ENCODE data around the gene ZBTB7C. TPM values are rescaled to one million over a fixed set of nuclear protein-coding genes. Genes with fewer than 3 reads are reported as not detected.

Gene ZBTB7C
- total RNA-seq, 1 experiment from 2014 or later: not detected

DNA sequence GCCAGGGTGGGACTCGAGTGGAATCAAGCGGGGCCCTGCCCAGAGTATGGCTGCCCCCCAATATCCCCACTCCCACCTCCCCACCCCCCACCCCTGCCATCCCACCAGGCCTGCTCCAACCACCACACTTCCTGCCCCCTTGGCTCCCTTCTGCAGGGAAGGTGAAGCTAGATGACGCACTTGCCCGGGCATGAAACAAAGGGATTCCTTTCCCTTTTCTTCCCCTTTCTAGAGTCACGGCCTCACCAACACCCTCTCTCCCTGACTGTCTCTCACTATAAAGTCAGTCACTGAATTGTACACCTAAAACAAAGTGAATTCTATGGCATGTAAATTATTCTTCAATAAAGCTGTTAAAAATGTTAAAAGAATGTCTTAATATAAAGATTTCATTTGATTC is 16.0 kb downstream of the ZBTB7C start:
- TF ChIP-seq, protein P1, sequence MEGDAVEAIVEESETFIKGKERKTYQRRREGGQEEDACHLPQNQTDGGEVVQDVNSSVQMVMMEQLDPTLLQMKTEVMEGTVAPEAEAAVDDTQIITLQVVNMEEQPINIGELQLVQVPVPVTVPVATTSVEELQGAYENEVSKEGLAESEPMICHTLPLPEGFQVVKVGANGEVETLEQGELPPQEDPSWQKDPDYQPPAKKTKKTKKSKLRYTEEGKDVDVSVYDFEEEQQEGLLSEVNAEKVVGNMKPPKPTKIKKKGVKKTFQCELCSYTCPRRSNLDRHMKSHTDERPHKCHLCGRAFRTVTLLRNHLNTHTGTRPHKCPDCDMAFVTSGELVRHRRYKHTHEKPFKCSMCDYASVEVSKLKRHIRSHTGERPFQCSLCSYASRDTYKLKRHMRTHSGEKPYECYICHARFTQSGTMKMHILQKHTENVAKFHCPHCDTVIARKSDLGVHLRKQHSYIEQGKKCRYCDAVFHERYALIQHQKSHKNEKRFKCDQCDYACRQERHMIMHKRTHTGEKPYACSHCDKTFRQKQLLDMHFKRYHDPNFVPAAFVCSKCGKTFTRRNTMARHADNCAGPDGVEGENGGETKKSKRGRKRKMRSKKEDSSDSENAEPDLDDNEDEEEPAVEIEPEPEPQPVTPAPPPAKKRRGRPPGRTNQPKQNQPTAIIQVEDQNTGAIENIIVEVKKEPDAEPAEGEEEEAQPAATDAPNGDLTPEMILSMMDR (IDR thresholded peaks at IDR 0.05; ENCODE audit: unreplicated experiment): no peak
- intact Hi-C loops (cut with micrococcal nuclease; ENCODE audit: unreplicated experiment): no loop called here
- no peak overlapping the region for H3K4me3 Mint-ChIP-seq (ENCODE audit: low read depth, unreplicated experiment)
- no peak overlapping the region for H3K27ac Mint-ChIP-seq (ENCODE audit: unreplicated experiment)
- CTCF ChIA-PET: interaction anchor here (0.6 kb wide), 1 partner anchor 48 kb away, joined by 4 read pairs; no protein-coding TSS in a partner anchor
- BruUV-seq (replicated peaks): no TSS peak
- H3K27me3 Mint-ChIP-seq (ENCODE audit: unreplicated experiment): peaks cover 80% of the 10 kb centered on the region
- no peak for DNase-seq
- peaks cover 11% of the 10 kb centered on the region for H3K4me1 Mint-ChIP-seq (ENCODE audit: low read depth, unreplicated experiment)
- H3K36me3 Mint-ChIP-seq (ENCODE audit: insufficient read depth, unreplicated experiment): no peaks in the 10 kb centered on the region
- H3K9me3 Mint-ChIP-seq (ENCODE audit: low read depth, unreplicated experiment): no peaks in the 10 kb centered on the region

DNA sequence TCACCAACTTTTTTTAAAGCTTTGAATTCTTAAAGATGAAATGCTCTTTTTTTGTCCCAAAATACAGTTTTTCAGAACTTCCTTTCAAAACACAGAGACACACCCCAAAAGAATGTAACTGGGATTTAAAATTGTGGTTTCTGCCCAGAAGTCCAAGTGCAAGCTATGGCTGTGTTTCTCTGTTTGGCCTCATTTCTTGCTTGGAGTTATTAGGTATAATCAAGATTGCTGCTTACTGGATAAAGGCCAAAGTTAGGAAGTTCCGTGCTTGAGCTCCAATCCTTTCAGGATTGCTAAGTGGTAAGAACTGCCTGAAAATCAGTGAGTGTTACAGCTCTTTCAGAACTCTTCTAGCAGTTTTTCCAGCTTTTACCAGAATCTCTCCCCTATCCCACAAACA is 16.9 kb downstream of the ZBTB7C start:
- peaks cover 80% of the 10 kb centered on the region for H3K27me3 Mint-ChIP-seq (ENCODE audit: unreplicated experiment)
- peaks cover 11% of the 10 kb centered on the region for H3K4me1 Mint-ChIP-seq (ENCODE audit: low read depth, unreplicated experiment)
- intact Hi-C loops (cut with micrococcal nuclease; ENCODE audit: unreplicated experiment): no loop called here
- CTCF ChIA-PET: no interaction called here
- no peaks in the 10 kb centered on the region for H3K36me3 Mint-ChIP-seq (ENCODE audit: insufficient read depth, unreplicated experiment)
- BruUV-seq (replicated peaks): no TSS peak
- no peaks in the 10 kb centered on the region for H3K9me3 Mint-ChIP-seq (ENCODE audit: low read depth, unreplicated experiment)
- no peak overlapping the region for H3K4me3 Mint-ChIP-seq (ENCODE audit: low read depth, unreplicated experiment)
- H3K27ac Mint-ChIP-seq (ENCODE audit: unreplicated experiment): no peak overlapping the region
- no peak for DNase-seq
- TF ChIP-seq, protein P1 (IDR thresholded peaks at IDR 0.05; ENCODE audit: unreplicated experiment): no peak

DNA sequence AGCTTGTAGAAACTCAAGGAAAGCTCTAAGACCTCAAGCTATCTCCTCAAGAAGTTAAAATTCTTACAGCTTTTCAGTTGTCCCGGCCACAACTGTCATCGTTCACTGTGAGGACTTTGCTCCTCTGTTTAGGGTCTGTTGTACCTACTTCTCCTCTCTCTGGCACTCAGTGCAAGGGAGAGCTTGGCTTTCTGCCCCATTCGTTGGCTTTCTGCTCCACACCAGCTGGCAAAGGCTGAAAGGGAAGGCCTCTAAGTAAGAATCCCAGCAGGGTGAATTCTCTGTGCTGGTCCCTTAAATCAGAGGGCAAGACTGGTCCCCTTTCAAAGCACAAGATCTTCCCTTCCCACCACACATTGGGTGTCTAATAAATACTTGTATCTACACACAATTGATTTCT is 17.3 kb downstream of the ZBTB7C start:
- no peak for DNase-seq
- TF ChIP-seq, protein P1 (IDR thresholded peaks at IDR 0.05; ENCODE audit: unreplicated experiment): no peak
- no TSS peak for BruUV-seq (replicated peaks)
- Mint-ChIP-seq H3K27ac (ENCODE audit: unreplicated experiment) (no peak overlapping the region), H3K9me3 (ENCODE audit: low read depth, unreplicated experiment) (no peaks in the 10 kb centered on the region), H3K36me3 (ENCODE audit: insufficient read depth, unreplicated experiment) (no peaks in the 10 kb centered on the region), H3K27me3 (ENCODE audit: unreplicated experiment) (peaks cover 80% of the 10 kb centered on the region), H3K4me3 (ENCODE audit: low read depth, unreplicated experiment) (no peak overlapping the region), H3K4me1 (ENCODE audit: low read depth, unreplicated experiment) (peaks cover 11% of the 10 kb centered on the region)
- CTCF ChIA-PET: no interaction called here
- intact Hi-C loops (cut with micrococcal nuclease; ENCODE audit: unreplicated experiment): no loop called here

DNA sequence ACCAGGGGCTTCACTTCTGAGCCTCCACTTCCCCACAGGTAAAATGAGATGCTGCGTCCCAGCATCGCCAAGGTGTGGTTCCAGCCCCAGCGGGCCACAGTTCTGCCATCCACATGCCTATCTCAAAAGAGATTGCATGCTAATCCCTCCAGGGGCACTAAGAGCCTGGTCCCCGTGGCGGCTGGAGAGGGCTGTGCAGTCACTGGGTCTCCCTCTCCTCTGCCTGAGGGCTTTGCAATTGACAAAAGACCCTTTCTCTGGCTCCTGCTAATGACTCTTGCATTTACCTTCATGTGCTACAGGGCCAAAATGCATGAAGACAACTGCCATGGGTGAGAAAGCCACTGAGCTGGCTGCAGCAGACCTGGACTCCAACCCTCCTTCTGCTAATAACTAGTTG is 18.5 kb downstream of the ZBTB7C start:
- peaks cover 11% of the 10 kb centered on the region for H3K4me1 Mint-ChIP-seq (ENCODE audit: low read depth, unreplicated experiment)
- no peaks in the 10 kb centered on the region for H3K9me3 Mint-ChIP-seq (ENCODE audit: low read depth, unreplicated experiment)
- TF ChIP-seq, protein P1 (IDR thresholded peaks at IDR 0.05; ENCODE audit: unreplicated experiment): no peak
- BruUV-seq (replicated peaks): no TSS peak
- CTCF ChIA-PET: no interaction called here
- H3K4me3 Mint-ChIP-seq (ENCODE audit: low read depth, unreplicated experiment): no peak overlapping the region
- peaks cover 80% of the 10 kb centered on the region for H3K27me3 Mint-ChIP-seq (ENCODE audit: unreplicated experiment)
- no peaks in the 10 kb centered on the region for H3K36me3 Mint-ChIP-seq (ENCODE audit: insufficient read depth, unreplicated experiment)
- H3K27ac Mint-ChIP-seq (ENCODE audit: unreplicated experiment): no peak overlapping the region
- intact Hi-C loops (cut with micrococcal nuclease; ENCODE audit: unreplicated experiment): no loop called here
- no peak for DNase-seq

All from Calu3 (cell line).